CD1c-positive myeloid dendritic cell (primary cell): Measurements from ENCODE around the gene PPP1R1B.
A peak's percentile ranks its signal among the peaks of the same experiment; 100 is the strongest.

Experiments used
- DNase-seq: peaks from one replicate; pipeline ENCODE4 v3.0.0-alpha.2; 2016; ENCODE audit errors: extremely low spot score

Gene PPP1R1B

DNA sequence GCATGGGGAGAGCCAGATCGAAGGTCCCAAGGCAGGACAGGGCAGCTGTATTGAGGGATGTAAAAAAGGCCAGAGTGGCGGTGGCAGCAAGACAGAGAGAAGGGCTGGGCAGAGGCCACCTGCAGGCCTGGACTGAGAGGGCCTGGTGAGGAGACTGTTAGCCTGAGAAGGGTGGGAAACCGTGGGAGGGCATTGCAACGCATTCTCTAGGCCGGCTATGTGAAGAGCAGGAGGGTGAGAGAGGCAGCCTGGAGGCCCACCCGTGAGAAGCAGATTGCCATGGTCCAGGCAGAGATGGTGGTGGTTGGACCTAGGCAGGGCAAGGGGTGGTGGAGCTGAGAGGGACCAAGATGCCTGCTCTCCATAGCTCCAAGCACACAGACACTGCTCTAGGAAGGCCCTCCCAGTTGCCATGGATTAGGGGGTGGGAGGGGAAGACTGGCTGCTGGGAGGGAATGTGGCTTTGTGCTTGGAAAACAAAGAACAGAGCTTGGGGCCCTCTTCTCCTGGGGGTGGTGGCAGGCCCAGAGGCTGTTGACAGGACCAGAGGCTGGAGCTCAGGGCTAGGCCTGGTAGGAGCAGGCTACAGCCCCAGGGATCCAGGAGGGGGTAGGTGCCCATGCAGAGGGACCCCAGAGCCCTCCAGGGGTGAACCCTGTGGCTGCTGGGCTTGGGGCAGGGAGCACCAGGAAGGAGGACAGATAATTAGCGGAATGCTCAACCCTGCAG is 26.0 kb downstream of the PPP1R1B start:
- DNase-seq, result no peak

DNA sequence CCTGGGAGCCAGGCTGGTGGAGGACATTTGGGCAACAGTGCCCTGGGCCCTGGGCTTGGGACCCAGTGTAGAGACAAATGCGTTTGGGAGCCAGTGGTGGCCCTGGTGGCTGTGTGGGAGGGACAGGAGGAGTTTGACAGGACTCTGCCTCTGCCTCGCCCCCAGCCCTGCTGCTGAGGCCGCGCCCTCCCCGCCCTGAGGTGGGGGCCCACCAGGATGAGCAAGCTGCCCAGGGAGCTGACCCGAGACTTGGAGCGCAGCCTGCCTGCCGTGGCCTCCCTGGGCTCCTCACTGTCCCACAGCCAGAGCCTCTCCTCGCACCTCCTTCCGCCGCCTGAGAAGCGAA is 26.5 kb downstream of the PPP1R1B start:
- DNase-seq, result no peak

- DNase-seq, result peak; percentile 77
Measured at GRCh38 chr17:39653662-39654331, 27.0 kb downstream of the PPP1R1B start.

DNA sequence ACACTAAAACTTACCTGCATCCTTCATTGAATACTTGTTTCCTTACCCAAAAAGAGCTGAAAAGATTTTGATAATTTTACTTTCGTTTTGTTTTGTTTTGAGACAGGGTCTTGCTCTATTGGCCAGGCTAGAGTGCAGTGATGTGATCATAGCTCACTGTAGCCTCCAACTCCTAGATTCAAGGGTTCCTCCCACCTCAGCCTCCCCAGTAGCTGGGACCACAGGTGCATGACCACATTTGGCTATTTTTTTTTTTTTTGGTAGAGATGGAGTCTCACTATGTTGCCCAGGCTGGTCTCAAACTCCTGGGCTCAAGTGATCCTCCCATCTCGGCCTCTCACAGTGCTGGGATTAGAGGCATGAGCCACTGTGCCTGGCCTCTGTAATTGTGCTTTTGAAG is 28.4 kb downstream of the PPP1R1B start:
- no peak for DNase-seq

- no peak for DNase-seq
Measured at GRCh38 chr17:39658346-39658745, 31.6 kb downstream of the PPP1R1B start.

GRCh38 chr17:39658760-39659159 is 32.0 kb downstream of the PPP1R1B start:
- DNase-seq, result no peak

DNA sequence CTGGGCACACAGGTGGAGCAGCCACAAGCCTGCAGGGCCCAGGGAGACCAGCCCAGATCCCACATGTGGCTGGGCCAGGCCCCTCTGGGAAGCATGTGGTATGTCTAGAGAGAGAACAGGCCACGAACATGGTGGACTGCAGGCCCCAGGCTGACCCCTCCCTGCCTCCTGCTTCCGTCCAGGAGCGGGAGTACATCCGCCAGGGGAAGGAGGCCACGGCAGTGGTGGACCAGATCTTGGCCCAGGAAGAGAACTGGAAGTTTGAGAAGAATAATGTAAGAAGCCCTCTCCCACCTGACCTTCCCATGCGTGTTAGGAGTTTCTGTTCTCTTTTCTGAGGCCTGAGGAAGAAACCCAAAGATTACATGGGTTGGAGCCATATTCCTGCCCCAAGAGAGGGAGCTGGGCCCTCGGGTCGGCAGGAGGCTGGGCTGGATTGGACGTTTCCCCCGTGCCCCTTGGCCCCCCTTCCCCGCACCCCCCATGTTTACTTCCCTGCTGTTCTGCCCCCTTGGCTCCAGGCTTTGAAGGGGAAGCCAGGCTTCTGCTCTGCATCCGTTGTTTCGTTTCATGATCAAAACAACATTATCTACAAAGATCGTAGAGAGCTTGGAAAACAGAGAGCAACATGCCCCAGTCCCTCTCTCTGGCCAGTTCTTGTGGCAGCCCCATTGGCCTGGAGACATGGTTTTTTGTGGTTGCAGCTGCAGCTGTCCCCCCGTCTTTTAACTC is 32.7 kb downstream of the PPP1R1B start:
- DNase-seq, result peak; percentile 76

GRCh38 chr17:39660011-39660360 is 33.2 kb downstream of the PPP1R1B start:
- DNase-seq, result no peak

DNA sequence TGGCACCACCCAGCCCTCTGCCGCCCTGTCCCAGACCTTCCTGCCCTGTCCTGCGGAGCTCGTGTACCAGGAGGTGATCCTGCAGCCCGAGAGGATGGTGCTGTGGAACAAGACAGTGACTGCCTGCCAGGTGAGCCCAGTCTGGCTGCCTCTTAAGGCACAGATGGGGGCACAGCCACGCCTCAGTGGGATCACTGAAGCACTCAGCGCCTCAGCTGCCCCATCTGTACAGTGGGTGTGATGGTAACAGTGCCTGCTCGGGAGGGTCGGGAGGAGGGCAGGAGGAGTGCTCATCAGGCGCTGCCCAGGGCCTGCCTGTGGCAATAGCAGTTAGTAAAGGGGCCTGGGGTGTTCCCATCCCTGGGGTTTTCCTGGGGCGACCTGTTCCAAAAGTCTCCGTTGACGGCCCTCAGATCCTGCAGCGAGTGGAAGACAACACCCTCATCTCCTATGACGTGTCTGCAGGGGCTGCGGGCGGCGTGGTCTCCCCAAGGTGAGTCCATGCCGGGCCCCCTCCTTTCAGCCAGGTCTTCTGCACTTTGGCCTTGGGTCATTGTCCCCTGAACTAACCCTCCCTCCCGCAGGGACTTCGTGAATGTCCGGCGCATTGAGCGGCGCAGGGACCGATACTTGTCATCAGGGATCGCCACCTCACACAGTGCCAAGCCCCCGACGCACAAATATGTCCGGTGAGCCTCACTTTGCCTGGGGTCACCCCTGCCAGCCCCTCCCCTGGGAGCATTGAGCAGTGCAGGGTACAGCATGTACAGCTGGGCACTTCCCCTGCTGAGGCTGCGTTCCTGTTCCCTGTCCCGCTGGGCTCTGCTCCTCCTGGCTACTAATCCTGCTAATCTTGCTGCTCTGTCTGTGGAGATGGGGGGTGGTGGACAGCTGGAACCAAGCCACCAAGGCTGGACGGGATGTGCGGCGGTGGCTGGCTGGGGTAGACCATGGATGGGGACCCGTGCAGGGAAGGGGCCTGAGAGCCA is 33.9 kb downstream of the PPP1R1B start:
- DNase-seq, result no peak

DNA sequence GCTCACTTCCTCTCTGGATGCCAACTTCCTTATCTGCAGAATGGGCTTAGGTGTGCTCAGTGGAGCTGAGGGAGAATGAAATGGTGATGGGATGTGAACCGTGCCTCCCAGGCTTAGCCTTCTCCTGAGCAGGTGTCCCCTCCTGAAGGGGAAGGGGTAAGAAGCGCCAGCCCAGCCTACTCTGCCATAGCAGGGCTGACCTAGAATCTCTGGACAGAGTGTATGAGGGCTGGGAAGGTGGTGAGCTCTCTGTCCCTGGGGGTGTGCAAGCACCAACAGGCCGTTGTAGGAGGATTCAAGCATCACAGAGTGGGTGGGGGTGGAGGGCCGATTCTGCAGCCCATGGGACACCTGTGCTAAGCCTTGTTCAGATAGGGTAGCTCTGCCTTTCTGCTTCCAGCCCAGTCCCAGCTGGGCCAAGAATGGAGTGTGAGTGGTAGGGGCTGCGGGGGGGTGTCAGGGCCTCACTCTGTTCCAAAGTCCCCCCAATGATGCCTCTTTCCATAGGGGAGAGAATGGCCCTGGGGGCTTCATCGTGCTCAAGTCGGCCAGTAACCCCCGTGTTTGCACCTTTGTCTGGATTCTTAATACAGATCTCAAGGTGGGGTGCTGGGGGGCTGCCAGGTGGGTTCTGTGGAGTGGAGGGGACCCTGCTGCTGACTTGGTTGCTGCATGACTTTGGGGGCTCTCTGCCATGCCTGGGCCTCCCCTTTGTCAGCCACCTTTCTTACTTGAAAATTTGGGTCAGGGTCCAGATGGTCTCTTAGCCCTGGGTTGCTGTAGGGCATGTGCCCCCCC is 35.2 kb downstream of the PPP1R1B start:
- DNase-seq, result no peak

DNA sequence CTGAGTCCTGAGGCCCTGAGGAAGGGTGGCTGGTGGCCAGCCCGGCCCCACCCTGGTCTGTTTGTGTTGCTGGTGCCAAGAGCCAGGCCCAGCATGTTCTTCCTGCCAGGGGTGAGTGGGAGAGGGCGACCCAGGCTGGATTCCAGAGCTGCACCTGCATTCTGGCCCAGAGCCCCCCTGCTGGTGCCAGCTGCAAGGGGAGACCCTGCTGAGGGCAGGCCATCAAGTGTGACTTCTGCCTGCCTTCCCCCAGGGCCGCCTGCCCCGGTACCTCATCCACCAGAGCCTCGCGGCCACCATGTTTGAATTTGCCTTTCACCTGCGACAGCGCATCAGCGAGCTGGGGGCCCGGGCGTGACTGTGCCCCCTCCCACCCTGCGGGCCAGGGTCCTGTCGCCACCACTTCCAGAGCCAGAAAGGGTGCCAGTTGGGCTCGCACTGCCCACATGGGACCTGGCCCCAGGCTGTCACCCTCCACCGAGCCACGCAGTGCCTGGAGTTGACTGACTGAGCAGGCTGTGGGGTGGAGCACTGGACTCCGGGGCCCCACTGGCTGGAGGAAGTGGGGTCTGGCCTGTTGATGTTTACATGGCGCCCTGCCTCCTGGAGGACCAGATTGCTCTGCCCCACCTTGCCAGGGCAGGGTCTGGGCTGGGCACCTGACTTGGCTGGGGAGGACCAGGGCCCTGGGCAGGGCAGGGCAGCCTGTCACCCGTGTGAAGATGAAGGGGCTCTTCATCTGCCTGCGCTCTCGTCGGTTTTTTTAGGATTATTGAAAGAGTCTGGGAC is 36.0 kb downstream of the PPP1R1B start:
- DNase-seq, result no peak

- DNase-seq, result no peak
Measured at GRCh38 chr17:39663340-39663687, 36.6 kb downstream of the PPP1R1B start.

- DNase-seq, result no peak
Measured at GRCh38 chr17:39663688-39664580, 37.2 kb downstream of the PPP1R1B start.

GRCh38 chr17:39664581-39665561 is 38.1 kb downstream of the PPP1R1B start, which contains the start of gene TCAP:
Gene TCAP, plus strand, starts transcription at chr17:39665349. Its CDS starts 11 bp downstream, at chr17:39665360.
- DNase-seq, result no peak

DNA sequence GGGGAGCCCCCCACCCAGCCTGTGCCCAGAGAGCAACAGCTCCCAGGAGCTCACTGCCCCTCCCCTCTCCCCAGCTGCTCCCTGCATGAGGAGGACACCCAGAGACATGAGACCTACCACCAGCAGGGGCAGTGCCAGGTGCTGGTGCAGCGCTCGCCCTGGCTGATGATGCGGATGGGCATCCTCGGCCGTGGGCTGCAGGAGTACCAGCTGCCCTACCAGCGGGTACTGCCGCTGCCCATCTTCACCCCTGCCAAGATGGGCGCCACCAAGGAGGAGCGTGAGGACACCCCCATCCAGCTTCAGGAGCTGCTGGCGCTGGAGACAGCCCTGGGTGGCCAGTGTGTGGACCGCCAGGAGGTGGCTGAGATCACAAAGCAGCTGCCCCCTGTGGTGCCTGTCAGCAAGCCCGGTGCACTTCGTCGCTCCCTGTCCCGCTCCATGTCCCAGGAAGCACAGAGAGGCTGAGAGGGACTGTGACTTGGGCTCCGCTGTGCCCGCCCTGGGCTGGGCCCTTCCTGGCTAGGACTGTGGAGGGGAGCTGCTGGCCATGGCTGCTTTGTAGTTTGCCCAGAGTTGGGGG is 39.0 kb downstream of the PPP1R1B start:
- DNase-seq, result no peak

- no peak for DNase-seq
Measured at GRCh38 chr17:39666231-39666600, 39.5 kb downstream of the PPP1R1B start.

DNA sequence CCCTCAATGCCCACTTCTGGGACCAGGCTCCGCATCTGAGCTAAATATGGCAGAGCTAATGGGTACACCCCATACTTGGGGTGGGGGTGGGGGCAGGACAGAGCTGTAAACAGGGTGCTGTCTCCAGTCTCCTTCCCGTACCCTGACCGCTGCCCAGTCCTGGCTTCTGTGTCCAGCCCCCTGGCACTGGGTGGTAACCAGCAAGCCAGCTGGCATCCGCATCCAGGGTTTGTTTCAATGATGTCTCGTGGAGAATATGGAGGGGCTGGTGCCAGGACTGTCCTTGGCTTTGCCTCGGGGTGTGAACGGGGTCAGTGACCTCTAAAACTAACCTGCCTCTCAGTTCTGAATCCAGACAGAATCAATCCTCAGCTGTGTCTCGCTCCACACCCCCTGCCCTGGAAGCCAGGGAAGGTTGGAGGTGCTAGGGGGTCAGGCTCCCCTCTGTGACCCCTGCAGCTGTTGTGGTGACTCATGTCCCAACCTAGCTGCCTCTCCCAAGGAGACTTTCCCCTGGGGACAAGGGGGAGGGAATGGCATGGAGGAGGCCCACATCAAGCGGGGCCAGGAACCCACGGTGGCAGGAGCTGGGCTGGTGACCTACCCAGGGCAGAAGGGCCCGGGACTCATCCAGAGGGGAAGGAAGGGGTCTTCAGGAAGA is 40.0 kb downstream of the PPP1R1B start:
- no peak for DNase-seq
